ENCODE measurements around the gene SCP2.

Gene SCP2

GRCh38 chr1:53067886-53068285 is 140.8 kb downstream of the SCP2 start:
- Histone ChIP-seq H3K4me1 (ENCODE audit: insufficient read depth, low read length, poor library complexity, severe bottlenecking) (no peaks in the 10 kb centered on the region), H3K27me3 (ENCODE audit: insufficient read depth, low read length, poor library complexity, severe bottlenecking) (peaks cover 1% of the 10 kb centered on the region), H3K79me2 (ENCODE audit: insufficient read depth, low read length) (no peaks in the 10 kb centered on the region), H3F3A (ENCODE audit: low read depth) (no peaks in the 10 kb centered on the region), H3K36me3 (ENCODE audit: insufficient read depth, low read length) (no peaks in the 10 kb centered on the region), H3K9me2 (replicated peaks; ENCODE audit: low read depth, low read length) (no peaks in the 10 kb centered on the region), H3K4me2 (ENCODE audit: low read depth, low read length, poor library complexity, severe bottlenecking) (no peak overlapping the region), H3K9ac (ENCODE audit: low read depth, low read length, poor library complexity, severe bottlenecking) (no peak overlapping the region), H3K4me3 (ENCODE audit: low read length, poor library complexity, severe bottlenecking) (no peak overlapping the region), H4K20me1 (ENCODE audit: insufficient read depth, low read length, poor library complexity, severe bottlenecking) (no peaks in the 10 kb centered on the region), H3K9me3 (ENCODE audit: insufficient read depth, low read depth, low read length) (no peaks in the 10 kb centered on the region), H2AFZ (ENCODE audit: low read length) (no peak overlapping the region)
- TF ChIP-seq EZH2phosphoT487 (IDR thresholded peaks at IDR 0.05; ENCODE audit: borderline replicate concordance): no peak
- TF ChIP-seq, protein P1, sequence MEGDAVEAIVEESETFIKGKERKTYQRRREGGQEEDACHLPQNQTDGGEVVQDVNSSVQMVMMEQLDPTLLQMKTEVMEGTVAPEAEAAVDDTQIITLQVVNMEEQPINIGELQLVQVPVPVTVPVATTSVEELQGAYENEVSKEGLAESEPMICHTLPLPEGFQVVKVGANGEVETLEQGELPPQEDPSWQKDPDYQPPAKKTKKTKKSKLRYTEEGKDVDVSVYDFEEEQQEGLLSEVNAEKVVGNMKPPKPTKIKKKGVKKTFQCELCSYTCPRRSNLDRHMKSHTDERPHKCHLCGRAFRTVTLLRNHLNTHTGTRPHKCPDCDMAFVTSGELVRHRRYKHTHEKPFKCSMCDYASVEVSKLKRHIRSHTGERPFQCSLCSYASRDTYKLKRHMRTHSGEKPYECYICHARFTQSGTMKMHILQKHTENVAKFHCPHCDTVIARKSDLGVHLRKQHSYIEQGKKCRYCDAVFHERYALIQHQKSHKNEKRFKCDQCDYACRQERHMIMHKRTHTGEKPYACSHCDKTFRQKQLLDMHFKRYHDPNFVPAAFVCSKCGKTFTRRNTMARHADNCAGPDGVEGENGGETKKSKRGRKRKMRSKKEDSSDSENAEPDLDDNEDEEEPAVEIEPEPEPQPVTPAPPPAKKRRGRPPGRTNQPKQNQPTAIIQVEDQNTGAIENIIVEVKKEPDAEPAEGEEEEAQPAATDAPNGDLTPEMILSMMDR (conservative IDR thresholded peaks at IDR 0.05; ENCODE audit: low read length): no peak

GRCh38 chr1:53068314-53069099 is 141.4 kb downstream of the SCP2 start:
- Histone ChIP-seq H3K9me2 (replicated peaks; ENCODE audit: low read depth, low read length) (no peaks in the 10 kb centered on the region), H3K4me1 (ENCODE audit: insufficient read depth, low read length, poor library complexity, severe bottlenecking) (no peaks in the 10 kb centered on the region), H3K4me3 (ENCODE audit: low read length, poor library complexity, severe bottlenecking) (no peak overlapping the region), H2AFZ (ENCODE audit: low read length) (no peak overlapping the region), H3K79me2 (ENCODE audit: insufficient read depth, low read length) (no peaks in the 10 kb centered on the region), H3F3A (ENCODE audit: low read depth) (no peaks in the 10 kb centered on the region), H3K9me3 (ENCODE audit: insufficient read depth, low read depth, low read length) (no peaks in the 10 kb centered on the region), H3K4me2 (ENCODE audit: low read depth, low read length, poor library complexity, severe bottlenecking) (no peak overlapping the region), H3K36me3 (ENCODE audit: insufficient read depth, low read length) (no peaks in the 10 kb centered on the region), H4K20me1 (ENCODE audit: insufficient read depth, low read length, poor library complexity, severe bottlenecking) (no peaks in the 10 kb centered on the region), H3K27me3 (ENCODE audit: insufficient read depth, low read length, poor library complexity, severe bottlenecking) (no peaks in the 10 kb centered on the region), H3K9ac (ENCODE audit: low read depth, low read length, poor library complexity, severe bottlenecking) (no peak overlapping the region)
- TF ChIP-seq, protein P1 (conservative IDR thresholded peaks at IDR 0.05; ENCODE audit: low read length): no peak
- TF ChIP-seq EZH2phosphoT487 (IDR thresholded peaks at IDR 0.05; ENCODE audit: borderline replicate concordance): no peak

DNA sequence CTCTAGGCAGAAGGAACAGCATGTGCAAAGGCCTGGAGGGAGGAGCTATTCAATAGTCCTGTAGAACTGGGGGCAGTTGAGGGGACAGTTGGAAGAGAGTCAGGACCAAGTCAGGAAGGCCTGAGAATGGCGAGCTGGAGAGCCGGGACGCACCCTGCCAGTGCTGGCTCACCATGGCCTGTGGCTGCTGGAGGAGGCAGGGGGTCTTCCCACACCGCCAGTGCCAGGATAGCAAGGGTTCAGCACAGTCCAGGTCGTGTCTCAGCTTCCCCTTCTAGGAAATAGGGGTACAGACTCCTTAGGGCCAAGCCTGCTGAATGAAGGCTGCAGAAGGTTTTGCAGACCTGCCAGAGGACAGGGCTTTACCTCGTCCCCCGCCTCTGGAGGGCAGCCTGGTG is 142.2 kb downstream of the SCP2 start:
- TF ChIP-seq, protein P1 (conservative IDR thresholded peaks at IDR 0.05; ENCODE audit: low read length): no peak
- TF ChIP-seq EZH2phosphoT487 (IDR thresholded peaks at IDR 0.05; ENCODE audit: borderline replicate concordance): no peak
- Histone ChIP-seq H3K4me1 (ENCODE audit: insufficient read depth, low read length, poor library complexity, severe bottlenecking) (no peaks in the 10 kb centered on the region), H3K4me2 (ENCODE audit: low read depth, low read length, poor library complexity, severe bottlenecking) (no peak overlapping the region), H3K79me2 (ENCODE audit: insufficient read depth, low read length) (no peaks in the 10 kb centered on the region), H3K36me3 (ENCODE audit: insufficient read depth, low read length) (no peaks in the 10 kb centered on the region), H3K4me3 (ENCODE audit: low read length, poor library complexity, severe bottlenecking) (no peak overlapping the region), H3F3A (ENCODE audit: low read depth) (no peaks in the 10 kb centered on the region), H3K9ac (ENCODE audit: low read depth, low read length, poor library complexity, severe bottlenecking) (no peak overlapping the region), H4K20me1 (ENCODE audit: insufficient read depth, low read length, poor library complexity, severe bottlenecking) (no peaks in the 10 kb centered on the region), H2AFZ (ENCODE audit: low read length) (no peak overlapping the region), H3K9me3 (ENCODE audit: insufficient read depth, low read depth, low read length) (no peaks in the 10 kb centered on the region), H3K9me2 (replicated peaks; ENCODE audit: low read depth, low read length) (no peaks in the 10 kb centered on the region), H3K27me3 (ENCODE audit: insufficient read depth, low read length, poor library complexity, severe bottlenecking) (no peaks in the 10 kb centered on the region)

Data from Loucy (cell line).